NB4 (cell line): ENCODE results near the gene ZNF205.
"Not testable (repeated sequence)": the region's sequence is repeated elsewhere in the genome, so short reads cannot be mapped to it uniquely, and the experiment has no call there.

Experiments used
- DNase-seq: peaks from one replicate; pipeline ENCODE4 v3.0.0; 2010; ENCODE audit warnings: low read depth
- H3K4me3 ChIP-seq: one replicate; pipeline ENCODE4 v1.5.1; 2011; ENCODE audit warnings: mild to moderate bottlenecking, low read depth, low read length, moderate library complexity
- CTCF ChIP-seq: IDR thresholded peaks from one replicate; pipeline ENCODE4 v1.5.1; 2012; ENCODE audit warnings: low read depth, low read length
- MAX ChIP-seq: IDR thresholded peaks from 2 replicates; pipeline ENCODE4 v1.6.1; 2011; ENCODE audit warnings: low read depth, low read length
- MYC ChIP-seq: IDR thresholded peaks from 2 replicates; pipeline ENCODE4 v1.6.1; 2011; ENCODE audit warnings: low read depth, low read length
- POLR2A ChIP-seq: IDR thresholded peaks from 2 replicates; pipeline ENCODE4 v1.6.1; 2011; ENCODE audit warnings: mild to moderate bottlenecking; ENCODE audit not compliant: insufficient read length; ENCODE audit errors: extremely low read depth

ZNF205 gene

GRCh38 chr16:3076577-3076976 lies 35.8 kb upstream of the ZNF205 start:
- no peak overlapping the region for H3K4me3 ChIP-seq
- TF ChIP-seq MAX (no peak), MYC (no peak), CTCF (no peak), POLR2A (no peak)
- no peak for DNase-seq

GRCh38 chr16:3080024-3080423 lies 32.4 kb upstream of the ZNF205 start:
- TF ChIP-seq CTCF (no peak), MAX (no peak), POLR2A (no peak), MYC (no peak)
- no peak overlapping the region for H3K4me3 ChIP-seq
- DNase-seq: no peak

- not testable (repeated sequence) for DNase-seq, H3K4me3 ChIP-seq
Observed at GRCh38 chr16:3081957-3082356, 30.4 kb upstream of the ZNF205 start.

- not testable (repeated sequence) for DNase-seq, H3K4me3 ChIP-seq
Observed at GRCh38 chr16:3083408-3083807, 29.0 kb upstream of the ZNF205 start.

GRCh38 chr16:3084491-3084890 lies 27.9 kb upstream of the ZNF205 start:
- no peak overlapping the region for H3K4me3 ChIP-seq
- TF ChIP-seq MYC (no peak), POLR2A (no peak), CTCF (no peak), MAX (no peak)
- DNase-seq: no peak

GRCh38 chr16:3084969-3085670 lies 27.3 kb upstream of the ZNF205 start:
- H3K4me3 ChIP-seq: no peak overlapping the region
- DNase-seq: no peak
- TF ChIP-seq MAX: no peak
- TF ChIP-seq CTCF: no peak
- TF ChIP-seq MYC: no peak
- no peak for TF ChIP-seq POLR2A

GRCh38 chr16:3085868-3086595 lies 26.4 kb upstream of the ZNF205 start:
- no peak overlapping the region for H3K4me3 ChIP-seq
- TF ChIP-seq POLR2A (no peak), MAX (no peak), MYC (no peak), CTCF (no peak)
- DNase-seq: no peak
